ENCODE results near the gene POLR1H.

POLR1H gene

DNA sequence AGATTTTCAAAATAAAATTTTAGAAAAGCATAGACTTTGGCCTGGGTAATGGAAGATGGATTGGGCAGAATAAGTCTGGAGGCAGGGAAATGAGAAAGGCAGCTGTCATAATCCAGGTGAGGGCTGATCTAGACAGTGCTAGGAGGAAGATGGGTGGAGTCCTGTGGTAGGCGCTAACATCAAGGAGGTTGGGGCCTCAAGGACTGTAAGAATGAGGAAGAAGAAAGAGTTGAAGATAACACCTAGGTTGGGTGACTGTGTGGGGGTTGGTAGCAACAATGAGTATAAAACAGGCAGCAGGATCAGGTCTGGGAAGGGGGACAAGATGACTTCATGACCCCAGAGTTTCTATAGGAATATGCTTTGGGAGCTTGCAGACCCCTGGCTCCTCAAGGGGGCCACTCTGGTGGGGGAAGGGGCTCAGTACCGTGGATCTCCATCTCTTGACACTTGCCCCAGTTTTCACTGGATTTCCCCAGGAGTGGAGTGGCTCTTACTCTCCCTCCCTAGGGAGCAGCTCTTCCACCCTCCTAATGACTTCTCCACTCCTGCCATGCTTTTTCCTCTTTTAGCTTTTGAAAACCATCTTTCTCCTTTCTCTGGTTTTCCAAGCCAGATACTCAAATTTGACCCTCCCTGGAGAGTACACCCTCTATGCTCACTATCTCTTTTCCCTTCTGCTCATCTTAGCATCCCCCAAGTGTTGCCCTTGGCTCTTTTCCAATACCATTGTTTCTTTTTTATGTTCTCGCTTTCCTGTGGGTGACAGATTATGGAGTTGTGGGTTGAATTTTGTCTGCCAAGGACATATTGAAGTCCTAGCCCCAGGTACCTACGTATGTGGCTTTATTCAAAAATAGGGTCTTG, 37.1 kb downstream of the POLR1H start:
- DNase-seq, result no peak

DNA sequence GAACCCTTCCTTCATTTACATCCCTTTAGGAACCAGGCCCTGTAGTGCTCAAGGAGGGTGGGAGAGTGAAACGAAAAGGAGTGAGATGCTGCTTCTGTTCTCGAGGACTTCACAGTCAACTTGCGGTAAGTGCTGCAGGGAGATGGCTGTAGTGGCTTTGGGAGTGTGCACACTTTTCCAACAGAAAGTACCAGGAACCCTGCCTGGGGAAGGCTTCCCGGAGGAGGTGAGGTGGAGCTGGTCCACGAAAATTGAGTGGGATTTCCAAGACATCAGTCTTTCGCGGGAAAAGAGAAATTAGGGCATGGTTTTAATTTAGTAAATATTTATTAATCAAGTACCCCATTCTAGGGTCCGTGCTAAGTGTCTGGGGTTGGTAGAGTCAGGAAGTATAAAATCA, 39.1 kb downstream of the POLR1H start:
- no peak for DNase-seq

DNA sequence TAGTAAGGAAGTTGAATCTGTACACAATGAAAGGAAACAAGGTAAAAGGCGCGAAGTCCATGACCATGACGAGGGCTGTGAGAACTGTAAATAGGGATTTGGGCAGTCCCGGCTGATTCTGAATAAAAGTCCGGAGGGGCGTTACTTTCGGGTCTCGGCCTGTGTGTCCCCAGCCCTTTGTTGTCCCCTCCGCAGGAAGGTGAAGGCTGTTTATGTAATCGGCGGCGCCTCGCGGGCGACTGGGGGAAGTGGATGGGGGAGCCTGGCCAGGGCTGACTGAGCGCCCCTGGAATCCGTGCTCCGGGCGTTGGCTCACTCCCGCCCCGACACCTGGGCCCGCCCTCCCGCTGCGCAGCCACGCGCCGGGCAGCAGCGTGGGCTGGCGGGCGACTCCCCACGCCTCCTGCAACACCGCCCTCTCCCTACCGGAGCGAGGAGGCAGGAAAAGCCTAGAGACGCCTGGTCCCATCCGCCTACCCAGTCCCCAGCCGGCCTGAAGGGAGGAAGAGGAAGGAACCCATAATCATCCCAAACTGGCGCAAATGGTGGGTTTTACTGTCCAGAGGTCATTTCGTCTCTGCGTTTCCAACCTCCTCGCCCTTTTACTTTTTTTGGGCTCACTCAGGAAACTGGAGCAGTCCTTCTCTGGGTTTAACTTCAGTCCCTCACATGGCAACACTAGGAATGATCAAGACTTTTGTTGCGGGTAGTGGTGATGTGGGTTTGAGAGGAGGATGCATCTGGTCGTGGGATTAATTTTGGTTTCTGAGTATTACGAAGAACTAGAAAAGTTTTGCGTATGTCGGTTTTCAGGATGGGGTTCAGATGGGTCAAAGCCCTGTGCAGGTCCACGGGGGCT, 39.7 kb downstream of the POLR1H start:
- no peak for DNase-seq

DNA sequence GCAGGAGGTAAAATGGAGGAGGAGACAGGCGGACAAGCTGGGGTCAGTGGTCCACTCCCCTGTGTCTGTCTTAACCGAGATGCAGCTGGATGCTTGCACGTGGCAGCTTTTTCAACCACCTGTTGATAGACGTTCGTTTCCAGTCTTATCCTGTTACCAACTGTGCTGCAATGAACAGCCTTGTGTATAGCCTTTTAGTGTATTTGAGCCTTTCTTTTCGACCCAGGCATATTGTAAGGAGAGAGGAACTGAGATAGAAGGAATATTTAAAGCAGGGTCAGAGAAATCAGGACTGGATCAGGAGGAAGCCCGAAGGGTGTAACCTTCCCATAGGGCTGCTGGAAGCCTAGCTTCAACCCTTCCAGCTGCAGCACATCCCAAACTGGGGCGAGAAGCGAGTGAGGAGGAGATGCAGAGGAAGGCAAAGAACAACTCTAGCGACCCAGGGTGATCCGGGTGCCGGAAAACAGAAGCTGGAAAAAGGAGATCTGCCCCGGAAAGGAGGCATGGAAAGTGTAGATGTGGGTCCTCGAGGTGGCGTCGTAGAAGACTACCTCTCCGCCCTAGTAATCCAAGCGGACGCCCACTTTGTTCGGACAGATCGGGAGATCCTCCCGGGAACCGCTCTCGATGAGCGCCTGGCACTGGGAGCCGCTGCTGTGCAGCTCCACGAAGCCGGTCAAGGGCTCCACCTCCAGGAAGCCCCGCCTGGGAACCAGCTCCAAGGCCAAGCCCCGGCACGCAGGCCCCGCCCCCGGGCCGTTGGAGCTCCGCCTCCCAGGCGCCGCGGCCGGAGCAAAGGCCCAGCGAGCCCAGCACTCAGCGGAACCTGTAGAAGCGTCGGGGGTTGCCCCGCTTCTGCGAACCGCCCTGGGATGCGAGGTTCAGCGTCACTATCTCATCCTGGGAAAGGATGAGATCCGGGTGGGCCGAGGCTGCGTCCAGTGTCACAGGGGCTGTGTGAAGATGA, 40.7 kb downstream of the POLR1H start:
- DNase-seq, result peak; percentile 62

DNA sequence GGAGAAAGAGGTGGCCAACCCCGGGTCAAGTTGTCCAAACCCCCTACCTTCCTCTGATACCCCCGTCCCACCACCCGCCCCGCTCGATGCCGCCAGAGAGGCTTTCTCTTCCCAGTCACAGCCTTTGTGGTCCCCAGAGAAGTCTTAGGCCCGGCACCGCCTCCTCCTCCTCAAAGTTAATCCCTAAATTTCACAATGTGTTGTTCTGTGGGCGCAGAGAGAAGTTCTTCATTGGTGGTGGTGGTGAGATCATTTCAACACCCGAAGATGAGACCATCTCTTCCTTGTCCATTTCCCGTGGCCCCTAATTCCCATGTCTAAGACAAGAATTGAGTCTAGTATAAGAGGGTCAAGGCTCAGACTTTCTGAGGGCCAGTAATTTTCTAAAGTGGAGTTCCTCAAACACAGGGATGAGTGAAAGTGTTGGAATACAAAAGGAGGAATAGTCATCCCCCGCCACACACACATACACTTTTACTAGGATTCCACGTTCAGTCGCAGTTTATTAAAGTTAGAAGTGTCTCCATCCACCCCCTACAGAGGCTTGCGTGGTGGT, 41.4 kb downstream of the POLR1H start:
- DNase-seq, result no peak

DNA sequence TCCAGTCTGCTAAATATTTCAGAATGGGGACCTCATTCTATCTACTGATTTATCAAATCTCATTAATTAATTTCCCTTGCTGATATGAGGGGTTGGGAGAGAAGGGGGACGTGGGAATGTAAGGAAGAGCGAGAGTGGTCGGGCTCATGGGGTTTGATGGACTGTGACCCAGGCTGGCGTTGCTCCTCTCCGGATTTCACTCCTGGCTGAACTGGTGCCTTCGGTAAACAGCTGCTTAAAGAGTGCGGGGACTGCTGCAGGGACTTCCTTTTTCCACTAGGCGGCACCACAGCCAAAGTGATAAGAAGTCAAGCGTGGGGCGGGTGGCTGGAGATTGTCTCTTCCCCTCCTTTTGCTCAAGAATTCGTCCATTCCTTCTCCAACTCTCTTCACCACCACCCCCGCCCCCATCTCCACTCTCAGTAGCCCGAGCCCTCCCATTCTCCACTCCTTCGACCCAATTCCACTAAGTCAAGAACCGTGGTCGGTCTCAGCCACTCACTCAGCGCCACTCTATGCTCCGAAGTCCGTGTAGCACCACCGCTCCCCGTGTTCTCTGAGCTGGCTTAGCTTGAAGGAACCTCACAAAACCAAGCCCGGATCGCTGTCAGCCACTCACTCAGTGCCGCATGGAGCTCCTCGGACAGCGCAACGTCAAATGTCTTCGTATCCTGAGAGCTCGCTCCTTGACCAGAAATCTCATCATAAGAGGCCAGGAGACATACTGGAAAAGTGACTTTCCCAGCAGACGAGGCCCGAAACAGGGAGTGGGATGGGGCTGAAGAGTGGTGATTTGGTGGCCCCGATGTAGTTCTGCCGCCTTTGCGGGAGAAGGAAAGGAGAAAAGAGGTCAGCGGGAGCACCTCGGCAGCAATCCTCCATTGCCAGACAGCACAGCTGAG, 42.2 kb downstream of the POLR1H start:
- peak; percentile 85 for DNase-seq

DNA sequence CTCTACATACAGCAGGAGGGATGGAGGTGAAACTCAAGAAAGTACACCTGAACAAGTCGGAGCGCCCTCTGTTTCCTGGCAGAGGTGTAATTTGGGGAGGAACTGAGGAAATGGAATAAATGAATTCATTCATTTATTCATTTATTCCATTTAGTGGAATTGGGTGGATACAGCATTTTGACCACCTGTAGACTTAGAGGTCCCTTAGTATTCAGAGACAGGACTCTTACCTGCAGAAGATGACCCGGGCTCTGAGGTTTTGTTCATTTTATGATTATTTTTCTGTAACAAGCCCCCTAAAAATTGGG, 42.8 kb downstream of the POLR1H start:
- DNase-seq, result no peak

DNA sequence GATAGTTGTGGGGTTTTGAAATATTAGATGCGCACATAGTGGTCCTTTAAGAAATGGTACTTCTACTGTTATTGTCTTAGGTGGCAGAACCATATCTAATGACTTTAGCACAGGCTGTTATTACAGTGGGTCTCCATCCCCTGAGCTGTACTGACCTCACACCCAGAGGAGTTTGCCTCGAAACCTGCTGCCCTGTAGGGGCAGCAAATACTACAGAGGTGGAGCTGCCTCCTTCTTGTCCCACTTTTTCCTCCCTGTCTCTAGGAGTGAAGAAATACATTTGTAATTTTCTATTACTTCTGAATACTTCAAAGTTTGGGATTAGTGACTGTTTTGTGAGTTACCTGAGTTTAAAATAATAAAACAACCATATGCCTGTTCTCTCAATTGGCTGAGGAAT, 43.6 kb downstream of the POLR1H start:
- no peak for DNase-seq

DNA sequence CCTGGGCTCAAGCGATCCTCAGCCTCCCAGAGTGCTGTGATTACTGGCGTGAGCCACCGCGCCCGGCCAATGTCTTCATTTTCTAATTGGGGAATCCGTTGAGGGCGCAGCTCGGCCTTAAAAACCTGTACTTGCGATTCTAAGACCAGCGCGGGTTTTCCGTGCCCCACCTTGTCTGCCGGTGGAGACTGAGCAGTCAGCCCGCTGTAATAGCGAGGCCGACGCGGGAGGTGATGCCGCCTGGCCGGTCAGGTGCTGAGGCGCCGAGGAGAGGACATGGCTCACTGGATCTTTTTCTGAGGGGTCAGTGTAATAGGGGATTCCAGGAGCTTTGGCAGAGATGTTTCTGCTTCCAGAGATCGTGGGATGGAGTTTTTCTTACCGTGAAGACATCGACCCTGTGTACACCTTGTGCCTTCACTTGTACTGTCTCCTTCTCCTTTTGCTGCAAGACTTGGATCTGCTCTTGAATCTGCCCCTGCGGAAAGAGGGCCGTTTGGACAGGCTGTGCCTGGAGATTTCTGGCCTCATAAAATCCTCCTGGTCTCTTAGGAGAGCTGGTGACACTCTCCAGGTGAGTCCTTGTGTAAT, 50.3 kb downstream of the POLR1H start:
- DNase-seq, result no peak

DNA sequence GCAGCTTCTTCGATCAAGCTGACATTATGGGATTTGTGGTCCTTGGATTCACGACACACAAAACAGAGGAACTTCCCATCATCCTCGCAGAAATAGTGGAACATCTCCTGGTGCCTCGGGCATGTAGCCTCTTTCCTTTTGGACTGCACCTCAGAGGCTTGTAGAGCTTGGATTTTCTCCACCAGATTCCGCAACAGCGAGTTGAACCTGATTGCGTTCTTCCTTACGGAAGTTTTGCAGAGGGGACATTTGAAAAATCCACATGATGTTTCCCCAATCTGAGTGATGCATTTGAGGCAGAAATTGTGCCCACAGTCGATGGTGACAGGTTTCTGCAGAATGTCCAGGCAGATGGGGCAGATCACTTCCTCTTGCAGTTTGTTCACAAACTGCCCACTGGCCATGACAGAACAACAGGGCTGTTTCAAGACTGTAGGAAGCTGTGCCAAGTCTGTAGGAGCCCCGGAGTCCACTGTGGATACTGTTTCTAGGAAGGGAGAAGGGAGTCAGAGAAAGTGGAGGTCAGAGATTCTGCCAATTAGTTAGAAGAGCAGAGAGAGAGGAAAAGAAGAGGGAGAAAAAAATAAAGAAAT, 51.4 kb downstream of the POLR1H start:
- DNase-seq, result no peak

DNA sequence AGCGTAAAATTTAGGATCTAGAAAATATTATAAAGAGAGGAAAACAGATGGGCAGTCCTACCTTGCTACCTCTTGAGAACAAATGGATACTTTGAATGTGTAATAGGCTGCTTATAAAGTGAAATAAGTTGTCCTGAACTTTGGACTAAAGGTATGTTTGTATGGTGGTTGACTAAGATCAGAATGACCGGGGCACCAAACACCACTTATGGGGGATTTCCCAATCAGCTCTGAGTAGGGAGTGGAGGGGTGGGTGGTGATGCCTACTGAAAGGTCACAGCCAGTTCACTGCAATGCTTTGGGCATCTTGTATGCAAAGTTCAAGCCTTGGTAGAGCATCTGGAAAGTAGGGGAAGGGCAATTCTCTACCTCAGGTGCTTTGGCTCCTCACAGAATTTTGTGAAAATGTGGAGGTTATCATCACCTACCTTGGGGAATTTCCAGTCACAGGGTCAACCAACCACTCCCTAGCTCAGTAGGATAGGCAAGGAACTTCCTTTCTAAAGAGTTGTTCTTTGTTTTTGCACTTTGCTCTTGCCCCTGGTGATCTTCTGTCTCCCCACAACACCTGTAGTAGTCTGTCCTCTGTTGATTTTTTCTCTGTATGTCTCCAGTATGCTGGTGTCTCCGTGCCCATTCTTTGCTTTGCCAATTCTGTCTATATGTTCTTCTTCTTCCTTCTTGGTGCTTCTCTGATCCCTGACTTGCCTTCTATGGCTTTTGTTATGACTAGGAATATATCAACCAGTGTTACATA, 52.1 kb downstream of the POLR1H start, which contains the start of gene TRIM31:
Gene TRIM31, minus strand, starts transcription at position 88 of the 757 bp plus-strand sequence. CDS start 285 bp downstream, outside the sequence.
- DNase-seq, result no peak

DNA sequence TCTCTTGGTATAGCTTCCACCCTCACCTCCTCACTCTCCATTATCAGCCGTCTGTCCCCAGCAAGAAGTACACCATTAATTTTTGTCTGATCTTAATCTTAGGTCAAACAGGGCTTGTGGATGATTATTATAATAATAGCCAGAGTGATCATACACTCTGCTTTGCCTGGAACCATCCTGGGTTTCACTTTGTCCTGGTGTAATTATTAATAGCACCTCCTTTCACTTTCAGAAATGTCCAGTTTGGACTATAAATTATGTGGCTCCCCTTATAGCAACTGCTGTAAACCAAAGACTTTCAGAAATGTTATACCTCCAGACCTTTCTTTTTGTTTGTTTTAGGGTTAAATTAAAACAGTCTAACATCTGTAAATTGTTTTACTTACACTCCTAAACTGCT, 52.8 kb downstream of the POLR1H start:
- no peak for DNase-seq
